GM23338 (cell line): ENCODE data around the gene PDLIM5. TPM values are rescaled to one million over a fixed set of nuclear protein-coding genes. Genes with fewer than 3 reads are reported as not detected.

Experiments
- ATAC-seq: fragments of 200-7000 bp; cut with Tn5 transposase; 3 replicates; pipeline ENCODE4 v1.9.1; 2020
- DNase-seq: peaks from one replicate; pipeline ENCODE4 v3.0.0-alpha.2; 2015; ENCODE audit warnings: low spot score
- H2AFZ ChIP-seq: fragments of 200-600 bp; sonication (generic); 2 replicates; pipeline ENCODE4 v1.8.0; 2016; ENCODE audit warnings: antibody characterized with exemption, mild to moderate bottlenecking, moderate library complexity
- H3F3A ChIP-seq: fragments of 200-600 bp; sonication (generic); replicated peaks from 2 replicates; pipeline ENCODE4 v1.8.0; 2017; ENCODE audit warnings: antibody characterized with exemption, mixed run types, low read depth
- H3K27ac ChIP-seq: fragments of 200-600 bp; sonication (generic); 2 replicates; pipeline ENCODE4 v1.6.1; 2016; ENCODE audit warnings: low read depth
- H3K27me3 ChIP-seq: fragments of 200-600 bp; sonication (generic); 2 replicates; pipeline ENCODE4 v1.8.0; 2016; ENCODE audit warnings: mild to moderate bottlenecking, mixed run types, moderate library complexity; ENCODE audit not compliant: insufficient read depth
- H3K36me3 ChIP-seq: fragments of 200-600 bp; sonication (generic); 2 replicates; pipeline ENCODE4 v1.8.0; 2016; ENCODE audit warnings: mild to moderate bottlenecking; ENCODE audit not compliant: insufficient read depth
- H3K4me1 ChIP-seq: fragments of 200-600 bp; sonication (generic); 2 replicates; pipeline ENCODE4 v1.8.0; 2016; ENCODE audit warnings: mild to moderate bottlenecking, moderate library complexity; ENCODE audit not compliant: insufficient read depth
- H3K4me2 ChIP-seq: fragments of 200-600 bp; sonication (generic); 2 replicates; pipeline ENCODE4 v1.7.1; 2017; ENCODE audit warnings: mixed run types
- H3K4me3 ChIP-seq: fragments of 200-600 bp; sonication (generic); 2 replicates; pipeline ENCODE4 v1.6.1; 2016; ENCODE audit warnings: mixed run types
- H3K79me2 ChIP-seq: fragments of 200-600 bp; sonication (generic); replicated peaks from 2 replicates; pipeline ENCODE4 v1.8.0; 2017; ENCODE audit warnings: mild to moderate bottlenecking; ENCODE audit not compliant: insufficient read depth
- H3K9me2 ChIP-seq: fragments of 200-600 bp; sonication (generic); 2 replicates; pipeline ENCODE4 v1.8.0; 2017; ENCODE audit not compliant: insufficient read depth
- H4K20me1 ChIP-seq: fragments of 200-600 bp; sonication (generic); replicated peaks from 2 replicates; pipeline ENCODE4 v1.8.0; 2017; ENCODE audit warnings: mild to moderate bottlenecking; ENCODE audit not compliant: insufficient read depth
- H3K27ac Mint-ChIP-seq: 2 replicates; pipeline ENCODE4 v1.8.0; 2020; ENCODE audit warnings: inconsistent platforms, mild to moderate bottlenecking, moderate library complexity, mixed read lengths
- H3K27me3 Mint-ChIP-seq: 3 replicates; pipeline ENCODE4 v1.8.0; 2022; ENCODE audit warnings: low read depth, mild to moderate bottlenecking, moderate library complexity, mixed read lengths, inconsistent platforms; ENCODE audit not compliant: insufficient read depth, poor library complexity
- H3K36me3 Mint-ChIP-seq: 3 replicates; pipeline ENCODE4 v1.8.0; 2021; ENCODE audit warnings: low read depth, mild to moderate bottlenecking, inconsistent platforms, moderate library complexity, mixed read lengths
- H3K4me1 Mint-ChIP-seq: 3 replicates; pipeline ENCODE4 v1.8.0; 2020; ENCODE audit warnings: mild to moderate bottlenecking, inconsistent platforms, mixed read lengths
- H3K4me3 Mint-ChIP-seq: 3 replicates; pipeline ENCODE4 v1.8.0; 2021; ENCODE audit warnings: moderate library complexity, mild to moderate bottlenecking, inconsistent platforms, mixed read lengths
- H3K9me3 Mint-ChIP-seq: 3 replicates; pipeline ENCODE4 v1.8.0; 2020; ENCODE audit warnings: moderate library complexity, mild to moderate bottlenecking, inconsistent platforms, mixed read lengths
- CREB1 ChIP-seq: fragments of 250-450 bp; sonication (Bioruptor Pico); IDR thresholded peaks from 2 replicates; pipeline ENCODE4 v1.5.0; 2020; ENCODE audit warnings: low read depth, mild to moderate bottlenecking, moderate library complexity
- EZH2 ChIP-seq: fragments of 200-600 bp; sonication (generic); IDR thresholded peaks from one replicate; pipeline ENCODE4 v1.8.0; 2017; ENCODE audit warnings: antibody characterized with exemption, mild to moderate bottlenecking, low read depth; ENCODE audit not compliant: unreplicated experiment
- EZH2phosphoT487 ChIP-seq: fragments of 200-600 bp; sonication (generic); IDR thresholded peaks from one replicate; pipeline ENCODE4 v1.8.1; 2018; ENCODE audit warnings: antibody characterized with exemption; ENCODE audit not compliant: unreplicated experiment
- JUNB ChIP-seq: IDR thresholded peaks from one replicate; pipeline ENCODE4 v1.6.1; 2016; ENCODE audit warnings: antibody characterized with exemption; ENCODE audit not compliant: unreplicated experiment
- NANOG ChIP-seq: IDR thresholded peaks from 2 replicates; pipeline ENCODE4 v1.6.1; 2016; ENCODE audit warnings: antibody characterized with exemption, borderline replicate concordance
- POLR2AphosphoS5 ChIP-seq: IDR thresholded peaks from 2 replicates; pipeline ENCODE4 v1.6.1; 2016; ENCODE audit warnings: antibody characterized with exemption, low read depth
- STAT1 ChIP-seq: IDR thresholded peaks from one replicate; pipeline ENCODE4 v1.6.1; 2016; ENCODE audit warnings: antibody characterized with exemption; ENCODE audit not compliant: unreplicated experiment
- ZNF114 ChIP-seq: fragments of 250-450 bp; sonication (Bioruptor Pico); IDR thresholded peaks from 2 replicates; pipeline ENCODE4 v1.5.0; 2020; ENCODE audit warnings: mild to moderate bottlenecking, moderate library complexity
- ZNF331 ChIP-seq: fragments of 250-450 bp; sonication (Bioruptor Pico); IDR thresholded peaks from 2 replicates; pipeline ENCODE4 v1.5.0; 2020; ENCODE audit warnings: low read depth, mild to moderate bottlenecking, moderate library complexity
- polyA plus RNA-seq: library from polyadenylated mRNA; unstranded; fragments of >200 nt; fragmentation: Nextera tagmentation; extraction: Ambion mirVana; gene quantifications from 2 replicates; pipeline ENCODE4 v1.2.1, GENCODE V29; 2016
- total RNA-seq: library from RNA; depleted of rRNA; stranded (reverse); fragments of >200 nt; shearing (Covaris generic); gene quantifications from 2 replicates; pipeline ENCODE4 v1.2.3, GENCODE V29; 2014
- TF ChIP-seq, protein P1 (sequence below): fragments of 250-450 bp; sonication (Bioruptor Pico); IDR thresholded peaks from 2 replicates; pipeline ENCODE4 v1.5.0; 2020; ENCODE audit warnings: mild to moderate bottlenecking, moderate library complexity
- TF ChIP-seq, protein P2 (sequence below): IDR thresholded peaks from 2 replicates; pipeline ENCODE4 v1.6.1; 2016; ENCODE audit warnings: antibody characterized with exemption
- TF ChIP-seq, protein P3 (sequence below): IDR thresholded peaks from one replicate; pipeline ENCODE4 v1.6.1; 2018; ENCODE audit warnings: antibody characterized with exemption; ENCODE audit not compliant: unreplicated experiment

The PDLIM5 gene
- total and polyA plus RNA-seq, 2 experiments from 2014 or later, result 45.2 to 53.0 TPM

DNA sequence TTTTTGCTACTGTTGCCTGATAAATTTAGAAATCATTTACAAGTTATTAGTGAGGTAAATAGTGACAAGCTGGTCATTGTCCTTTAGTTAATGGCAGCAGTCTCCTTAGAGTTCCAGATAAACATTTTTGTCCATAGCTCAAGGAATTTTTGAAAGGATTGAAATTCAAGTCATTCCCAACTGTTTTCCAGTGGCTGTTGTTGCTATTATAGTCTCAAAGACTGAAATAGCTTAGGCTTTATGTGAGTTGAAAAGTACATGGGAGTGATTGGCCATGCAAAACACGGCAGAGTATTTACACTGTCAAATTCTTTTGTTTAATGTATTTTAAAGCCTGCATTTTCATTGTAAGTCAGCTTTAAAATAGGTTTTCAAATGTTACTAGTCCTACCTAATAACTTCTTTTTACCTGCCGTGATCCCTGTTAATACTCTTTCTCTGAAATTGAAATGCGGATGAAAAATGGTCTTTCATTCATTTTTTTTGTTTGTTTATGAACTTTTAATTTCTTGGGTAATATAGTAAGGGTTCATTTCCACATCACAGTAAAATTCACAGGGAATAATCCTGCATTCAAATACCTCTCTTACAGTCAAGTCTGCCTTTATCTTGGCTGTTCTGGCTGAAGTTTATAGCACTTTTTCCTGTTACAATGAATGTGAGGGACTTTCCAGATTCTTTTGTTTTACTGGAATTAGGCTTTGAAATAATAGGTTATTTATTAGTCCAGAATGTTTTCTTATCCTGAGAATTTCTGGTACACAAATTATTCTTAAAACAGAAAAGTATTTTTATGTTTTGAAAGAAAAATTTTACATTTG is 85.1 kb downstream of the PDLIM5 start (continued):
- TF ChIP-seq ZNF331 (CRISPR knock-in tag) (no peak), EZH2phosphoT487 (no peak)
- TF ChIP-seq, protein P1, sequence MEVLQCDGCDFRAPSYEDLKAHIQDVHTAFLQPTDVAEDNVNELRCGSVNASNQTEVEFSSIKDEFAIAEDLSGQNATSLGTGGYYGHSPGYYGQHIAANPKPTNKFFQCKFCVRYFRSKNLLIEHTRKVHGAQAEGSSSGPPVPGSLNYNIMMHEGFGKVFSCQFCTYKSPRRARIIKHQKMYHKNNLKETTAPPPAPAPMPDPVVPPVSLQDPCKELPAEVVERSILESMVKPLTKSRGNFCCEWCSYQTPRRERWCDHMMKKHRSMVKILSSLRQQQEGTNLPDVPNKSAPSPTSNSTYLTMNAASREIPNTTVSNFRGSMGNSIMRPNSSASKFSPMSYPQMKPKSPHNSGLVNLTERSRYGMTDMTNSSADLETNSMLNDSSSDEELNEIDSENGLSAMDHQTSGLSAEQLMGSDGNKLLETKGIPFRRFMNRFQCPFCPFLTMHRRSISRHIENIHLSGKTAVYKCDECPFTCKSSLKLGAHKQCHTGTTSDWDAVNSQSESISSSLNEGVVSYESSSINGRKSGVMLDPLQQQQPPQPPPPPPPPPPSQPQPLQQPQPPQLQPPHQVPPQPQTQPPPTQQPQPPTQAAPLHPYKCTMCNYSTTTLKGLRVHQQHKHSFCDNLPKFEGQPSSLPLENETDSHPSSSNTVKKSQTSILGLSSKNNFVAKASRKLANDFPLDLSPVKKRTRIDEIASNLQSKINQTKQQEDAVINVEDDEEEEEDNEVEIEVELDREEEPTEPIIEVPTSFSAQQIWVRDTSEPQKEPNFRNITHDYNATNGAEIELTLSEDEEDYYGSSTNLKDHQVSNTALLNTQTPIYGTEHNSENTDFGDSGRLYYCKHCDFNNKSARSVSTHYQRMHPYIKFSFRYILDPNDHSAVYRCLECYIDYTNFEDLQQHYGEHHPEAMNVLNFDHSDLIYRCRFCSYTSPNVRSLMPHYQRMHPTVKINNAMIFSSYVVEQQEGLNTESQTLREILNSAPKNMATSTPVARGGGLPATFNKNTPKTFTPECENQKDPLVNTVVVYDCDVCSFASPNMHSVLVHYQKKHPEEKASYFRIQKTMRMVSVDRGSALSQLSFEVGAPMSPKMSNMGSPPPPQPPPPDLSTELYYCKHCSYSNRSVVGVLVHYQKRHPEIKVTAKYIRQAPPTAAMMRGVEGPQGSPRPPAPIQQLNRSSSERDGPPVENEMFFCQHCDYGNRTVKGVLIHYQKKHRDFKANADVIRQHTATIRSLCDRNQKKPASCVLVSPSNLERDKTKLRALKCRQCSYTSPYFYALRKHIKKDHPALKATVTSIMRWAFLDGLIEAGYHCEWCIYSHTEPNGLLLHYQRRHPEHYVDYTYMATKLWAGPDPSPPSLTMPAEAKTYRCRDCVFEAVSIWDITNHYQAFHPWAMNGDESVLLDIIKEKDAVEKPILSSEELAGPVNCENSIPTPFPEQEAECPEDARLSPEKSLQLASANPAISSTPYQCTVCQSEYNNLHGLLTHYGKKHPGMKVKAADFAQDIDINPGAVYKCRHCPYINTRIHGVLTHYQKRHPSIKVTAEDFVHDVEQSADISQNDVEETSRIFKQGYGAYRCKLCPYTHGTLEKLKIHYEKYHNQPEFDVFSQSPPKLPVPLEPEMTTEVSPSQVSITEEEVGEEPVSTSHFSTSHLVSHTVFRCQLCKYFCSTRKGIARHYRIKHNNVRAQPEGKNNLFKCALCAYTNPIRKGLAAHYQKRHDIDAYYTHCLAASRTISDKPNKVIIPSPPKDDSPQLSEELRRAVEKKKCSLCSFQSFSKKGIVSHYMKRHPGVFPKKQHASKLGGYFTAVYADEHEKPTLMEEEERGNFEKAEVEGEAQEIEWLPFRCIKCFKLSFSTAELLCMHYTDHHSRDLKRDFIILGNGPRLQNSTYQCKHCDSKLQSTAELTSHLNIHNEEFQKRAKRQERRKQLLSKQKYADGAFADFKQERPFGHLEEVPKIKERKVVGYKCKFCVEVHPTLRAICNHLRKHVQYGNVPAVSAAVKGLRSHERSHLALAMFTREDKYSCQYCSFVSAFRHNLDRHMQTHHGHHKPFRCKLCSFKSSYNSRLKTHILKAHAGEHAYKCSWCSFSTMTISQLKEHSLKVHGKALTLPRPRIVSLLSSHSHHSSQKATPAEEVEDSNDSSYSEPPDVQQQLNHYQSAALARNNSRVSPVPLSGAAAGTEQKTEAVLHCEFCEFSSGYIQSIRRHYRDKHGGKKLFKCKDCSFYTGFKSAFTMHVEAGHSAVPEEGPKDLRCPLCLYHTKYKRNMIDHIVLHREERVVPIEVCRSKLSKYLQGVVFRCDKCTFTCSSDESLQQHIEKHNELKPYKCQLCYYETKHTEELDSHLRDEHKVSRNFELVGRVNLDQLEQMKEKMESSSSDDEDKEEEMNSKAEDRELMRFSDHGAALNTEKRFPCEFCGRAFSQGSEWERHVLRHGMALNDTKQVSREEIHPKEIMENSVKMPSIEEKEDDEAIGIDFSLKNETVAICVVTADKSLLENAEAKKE (CRISPR knock-in tag), result no peak

DNA sequence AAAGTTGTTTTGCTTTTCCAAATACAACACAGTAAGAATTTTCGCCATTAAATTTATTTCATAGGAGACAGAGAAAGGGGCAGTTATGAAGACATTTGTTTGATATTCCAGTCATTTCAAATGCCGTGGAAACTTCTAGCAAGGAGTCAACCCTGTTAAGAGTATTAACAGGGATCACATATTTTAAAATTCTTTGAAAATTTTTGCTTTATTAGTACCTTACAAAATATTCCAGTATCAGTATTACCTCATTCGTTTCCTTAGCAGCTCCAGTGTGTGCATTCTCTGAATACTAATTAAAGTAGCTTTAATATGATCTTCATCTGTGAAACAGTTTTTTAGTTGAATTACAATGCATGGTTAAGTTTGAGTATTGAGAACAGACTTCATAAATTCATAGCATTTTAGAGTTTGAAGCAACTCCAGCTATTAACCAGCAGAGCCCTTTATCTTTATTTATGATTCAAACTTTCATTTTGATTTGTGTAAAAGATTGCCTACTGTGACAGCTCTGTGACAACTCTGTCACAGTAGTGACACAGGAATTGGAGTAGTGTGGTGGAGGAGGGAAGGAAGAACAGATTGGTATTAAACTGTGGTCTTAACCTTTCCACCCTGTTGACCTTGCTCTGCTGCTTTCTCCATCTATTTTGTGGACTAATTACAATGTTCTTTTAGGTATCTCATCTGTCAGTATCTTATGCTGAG is 86.3 kb downstream of the PDLIM5 start:
- no peak overlapping the region for H3K4me3 Mint-ChIP-seq
- H3K27me3 Mint-ChIP-seq, result no peaks in the 10 kb centered on the region
- Histone ChIP-seq H3K27ac (peak overlapping the region; percentile 84; the same call in 1 of the 2 replicates), H4K20me1 (no peaks in the 10 kb centered on the region), H3K9me2 (no peaks in the 10 kb centered on the region), H3F3A (no peaks in the 10 kb centered on the region), H3K4me3 (no peak overlapping the region), H3K4me2 (peak overlapping the region; percentile 65), H3K27me3 (no peaks in the 10 kb centered on the region), H2AFZ (no peak overlapping the region), H3K79me2 (peaks cover 17% of the 10 kb centered on the region; the same call in 1 of the 2 replicates), H3K4me1 (peaks cover 88% of the 10 kb centered on the region), H3K36me3 (no peaks in the 10 kb centered on the region)
- no peaks in the 10 kb centered on the region for H3K9me3 Mint-ChIP-seq
- no peaks in the 10 kb centered on the region for H3K36me3 Mint-ChIP-seq
- peaks cover 73% of the 10 kb centered on the region for H3K4me1 Mint-ChIP-seq
- 0 out of 2 replicates have a peak overlapping the region, but pooled peaks have one; percentile 39 for H3K27ac Mint-ChIP-seq
- DNase-seq (no peak), ATAC-seq (no peak)
- no peak for TF ChIP-seq JUNB
- TF ChIP-seq, protein P2, sequence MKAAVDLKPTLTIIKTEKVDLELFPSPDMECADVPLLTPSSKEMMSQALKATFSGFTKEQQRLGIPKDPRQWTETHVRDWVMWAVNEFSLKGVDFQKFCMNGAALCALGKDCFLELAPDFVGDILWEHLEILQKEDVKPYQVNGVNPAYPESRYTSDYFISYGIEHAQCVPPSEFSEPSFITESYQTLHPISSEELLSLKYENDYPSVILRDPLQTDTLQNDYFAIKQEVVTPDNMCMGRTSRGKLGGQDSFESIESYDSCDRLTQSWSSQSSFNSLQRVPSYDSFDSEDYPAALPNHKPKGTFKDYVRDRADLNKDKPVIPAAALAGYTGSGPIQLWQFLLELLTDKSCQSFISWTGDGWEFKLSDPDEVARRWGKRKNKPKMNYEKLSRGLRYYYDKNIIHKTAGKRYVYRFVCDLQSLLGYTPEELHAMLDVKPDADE, result no peak
- TF ChIP-seq NANOG, result no peak
- TF ChIP-seq, protein P3, sequence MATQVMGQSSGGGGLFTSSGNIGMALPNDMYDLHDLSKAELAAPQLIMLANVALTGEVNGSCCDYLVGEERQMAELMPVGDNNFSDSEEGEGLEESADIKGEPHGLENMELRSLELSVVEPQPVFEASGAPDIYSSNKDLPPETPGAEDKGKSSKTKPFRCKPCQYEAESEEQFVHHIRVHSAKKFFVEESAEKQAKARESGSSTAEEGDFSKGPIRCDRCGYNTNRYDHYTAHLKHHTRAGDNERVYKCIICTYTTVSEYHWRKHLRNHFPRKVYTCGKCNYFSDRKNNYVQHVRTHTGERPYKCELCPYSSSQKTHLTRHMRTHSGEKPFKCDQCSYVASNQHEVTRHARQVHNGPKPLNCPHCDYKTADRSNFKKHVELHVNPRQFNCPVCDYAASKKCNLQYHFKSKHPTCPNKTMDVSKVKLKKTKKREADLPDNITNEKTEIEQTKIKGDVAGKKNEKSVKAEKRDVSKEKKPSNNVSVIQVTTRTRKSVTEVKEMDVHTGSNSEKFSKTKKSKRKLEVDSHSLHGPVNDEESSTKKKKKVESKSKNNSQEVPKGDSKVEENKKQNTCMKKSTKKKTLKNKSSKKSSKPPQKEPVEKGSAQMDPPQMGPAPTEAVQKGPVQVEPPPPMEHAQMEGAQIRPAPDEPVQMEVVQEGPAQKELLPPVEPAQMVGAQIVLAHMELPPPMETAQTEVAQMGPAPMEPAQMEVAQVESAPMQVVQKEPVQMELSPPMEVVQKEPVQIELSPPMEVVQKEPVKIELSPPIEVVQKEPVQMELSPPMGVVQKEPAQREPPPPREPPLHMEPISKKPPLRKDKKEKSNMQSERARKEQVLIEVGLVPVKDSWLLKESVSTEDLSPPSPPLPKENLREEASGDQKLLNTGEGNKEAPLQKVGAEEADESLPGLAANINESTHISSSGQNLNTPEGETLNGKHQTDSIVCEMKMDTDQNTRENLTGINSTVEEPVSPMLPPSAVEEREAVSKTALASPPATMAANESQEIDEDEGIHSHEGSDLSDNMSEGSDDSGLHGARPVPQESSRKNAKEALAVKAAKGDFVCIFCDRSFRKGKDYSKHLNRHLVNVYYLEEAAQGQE, result no peak
- no peak for TF ChIP-seq STAT1
- TF ChIP-seq POLR2AphosphoS5, result no peak
- no peak for TF ChIP-seq EZH2phosphoT487
- TF ChIP-seq EZH2, result no peak
- TF ChIP-seq CREB1 (CRISPR knock-in tag), result no peak
- TF ChIP-seq ZNF114 (CRISPR knock-in tag), result no peak
